H1 (cell line): ENCODE results near the gene AXIN2. TPM values are rescaled to one million over a fixed set of nuclear protein-coding genes. Genes with fewer than 3 reads are reported as not detected.
A peak's percentile ranks its signal among the peaks of the same experiment; 100 is the strongest.

Experiments
- CTCF ChIA-PET: fragments of 300-600 bp; sonication (Branson Sonifier 250); formaldehyde crosslinking; loops from one replicate; lab custom pipeline; 2021; ENCODE audit not compliant: partially characterized antibody; lab: Charles Lee
- POLR2A ChIA-PET: fragments of 300-600 bp; sonication (Branson Sonifier 250); formaldehyde crosslinking; loops from one replicate; lab custom pipeline; 2021; ENCODE audit warnings: inconsistent platforms; ENCODE audit not compliant: partially characterized antibody; lab: Charles Lee
- DNase-seq, 2 experiments: peaks; one replicate each; pipeline versions ENCODE4 v3.0.0 to v3.0.0-alpha.2; 2010 to 2022; ENCODE audit warnings: low spot score in 2 of 2, low read depth in 1 of 2, mixed read lengths in 1 of 2
- FAIRE-seq: peaks from 2 replicates; lab custom pipeline; 2011; peaks lifted over from hg19 to GRCh38; lab: Jason Lieb, UNC
- H2AFZ ChIP-seq: 2 replicates; pipeline ENCODE4 v1.8.1; 2012; ENCODE audit warnings: low read length, inconsistent platforms
- H2AK5ac ChIP-seq: 2 replicates; pipeline ENCODE4 v1.6.1; 2013; ENCODE audit warnings: low read depth, low read length
- H2BK120ac ChIP-seq: replicated peaks from 2 replicates; pipeline ENCODE3; 2013; ENCODE audit warnings: low read depth, low read length, inconsistent platforms
- H2BK12ac ChIP-seq: 2 replicates; pipeline ENCODE4 v1.6.1; 2013; ENCODE audit warnings: low read depth, low read length
- H2BK15ac ChIP-seq: 2 replicates; pipeline ENCODE4 v1.6.1; 2013; ENCODE audit warnings: low read length
- H2BK20ac ChIP-seq: 2 replicates; pipeline ENCODE4 v1.6.1; 2013; ENCODE audit warnings: low read length
- H2BK5ac ChIP-seq: 2 replicates; pipeline ENCODE4 v1.6.1; 2013; ENCODE audit warnings: low read depth, low read length
- H3K14ac ChIP-seq: 2 replicates; pipeline ENCODE4 v1.6.1; 2013; ENCODE audit warnings: inconsistent platforms; ENCODE audit not compliant: insufficient read length
- H3K18ac ChIP-seq: 2 replicates; pipeline ENCODE4 v1.6.1; 2013; ENCODE audit warnings: low read length; ENCODE audit errors: extremely low read depth
- H3K23ac ChIP-seq: 2 replicates; pipeline ENCODE4 v1.6.1; 2013; ENCODE audit warnings: inconsistent platforms; ENCODE audit not compliant: insufficient read length
- H3K23me2 ChIP-seq: 2 replicates; pipeline ENCODE4 v1.6.1; 2013; ENCODE audit warnings: low read depth, low read length
- H3K27ac ChIP-seq: 2 replicates; pipeline ENCODE4 v1.6.1; 2011; ENCODE audit warnings: low read depth, low read length, inconsistent platforms
- H3K27me3 ChIP-seq, 4 experiments: replicated peaks in 1 of 4; 1 replicate in 1 of 4; 2 replicates in 3 of 4; pipeline versions ENCODE4 v1.6.1 to v1.8.1; 2011 to 2013; ENCODE audit warnings: low read length in 3 of 4, mild to moderate bottlenecking in 3 of 4, inconsistent platforms in 2 of 4, mixed read lengths in 2 of 4, moderate library complexity in 1 of 4; ENCODE audit not compliant: control insufficient read depth in 3 of 4, insufficient read depth in 3 of 4; ENCODE audit errors: extremely low read depth in 1 of 4
- H3K36me3 ChIP-seq, 4 experiments: 2 replicates each; pipeline versions ENCODE4 v1.6.1 to v1.8.1; 2011 to 2013; ENCODE audit warnings: mild to moderate bottlenecking in 4 of 4, low read length in 3 of 4, moderate library complexity in 2 of 4, control low read depth in 1 of 4, inconsistent platforms in 1 of 4; ENCODE audit not compliant: insufficient read depth in 4 of 4, control insufficient read depth in 2 of 4
- H3K4ac ChIP-seq: replicated peaks from 2 replicates; pipeline ENCODE3; 2013; ENCODE audit warnings: low read length, low read depth, mixed read lengths, inconsistent platforms; ENCODE audit not compliant: insufficient read length
- H3K4me1 ChIP-seq, 4 experiments: replicated peaks in 1 of 4; 1 replicate in 1 of 4; 2 replicates in 3 of 4; pipeline versions ENCODE4 v1.6.1 to v1.8.1; 2011 to 2013; ENCODE audit warnings: low read length in 3 of 4, inconsistent platforms in 2 of 4, mixed read lengths in 1 of 4; ENCODE audit not compliant: insufficient read depth in 4 of 4, control insufficient read depth in 3 of 4
- H3K4me2 ChIP-seq, 2 experiments: 2 replicates each; pipeline versions ENCODE4 v1.6.1 to v1.8.1; 2011 to 2013; ENCODE audit warnings: low read depth in 2 of 2, low read length in 2 of 2, control low read depth in 1 of 2, inconsistent platforms in 1 of 2, mild to moderate bottlenecking in 1 of 2; ENCODE audit not compliant: insufficient read depth in 1 of 2
- H3K4me3 ChIP-seq, 4 experiments: fragments of 200-600, 300-600 bp in 1 of 4; sonication (generic), shearing (Covaris generic), sonication (Bioruptor Twin) in 1 of 4; 2 replicates each; pipeline versions ENCODE4 v1.5.1 to v1.8.1; 2011 to 2016; ENCODE audit warnings: low read length in 4 of 4, low read depth in 3 of 4, control low read depth in 2 of 4, inconsistent platforms in 2 of 4, mild to moderate bottlenecking in 2 of 4, mixed read lengths in 1 of 4, moderate library complexity in 1 of 4; ENCODE audit not compliant: insufficient read depth in 2 of 4; ENCODE audit errors: extremely low read depth in 1 of 4
- H3K56ac ChIP-seq: replicated peaks from 2 replicates; pipeline ENCODE3; 2013; ENCODE audit warnings: low read depth, mild to moderate bottlenecking, mixed read lengths, low read length, inconsistent platforms; ENCODE audit not compliant: insufficient read length
- H3K79me1 ChIP-seq: 2 replicates; pipeline ENCODE4 v1.6.1; 2013; ENCODE audit warnings: low read depth, low read length, control low read depth
- H3K79me2 ChIP-seq, 2 experiments: 2 replicates each; pipeline versions ENCODE4 v1.6.1 to v1.8.1; 2012 to 2013; ENCODE audit warnings: low read length in 2 of 2, mild to moderate bottlenecking in 2 of 2, inconsistent platforms in 1 of 2; ENCODE audit not compliant: insufficient read depth in 2 of 2, control insufficient read depth in 1 of 2
- H3K9ac ChIP-seq, 4 experiments: replicated peaks in 1 of 4; 1 replicate in 1 of 4; 2 replicates in 3 of 4; pipeline versions ENCODE4 v1.6.1 to v1.8.1; 2011 to 2013; ENCODE audit warnings: low read depth in 3 of 4, low read length in 3 of 4, control low read depth in 2 of 4, mild to moderate bottlenecking in 2 of 4, moderate library complexity in 2 of 4, inconsistent platforms in 1 of 4; ENCODE audit errors: extremely low read depth in 1 of 4
- H3K9me3 ChIP-seq, 2 experiments: 2 replicates each; pipeline versions ENCODE4 v1.6.1 to v1.8.1; 2012 to 2013; ENCODE audit warnings: mild to moderate bottlenecking in 2 of 2, moderate library complexity in 2 of 2, control low read depth in 1 of 2, inconsistent platforms in 1 of 2, low read depth in 1 of 2, low read length in 1 of 2, mixed read lengths in 1 of 2; ENCODE audit not compliant: insufficient read depth in 2 of 2
- H4K20me1 ChIP-seq, 2 experiments: replicated peaks in 1 of 2; 2 replicates each; pipeline versions ENCODE3 to v1.8.1; 2011 to 2013; ENCODE audit warnings: inconsistent platforms in 2 of 2, low read length in 2 of 2, mild to moderate bottlenecking in 1 of 2; ENCODE audit not compliant: insufficient read depth in 2 of 2, control insufficient read depth in 1 of 2
- H4K5ac ChIP-seq: 2 replicates; pipeline ENCODE4 v1.6.1; 2013; ENCODE audit warnings: low read length, low read depth, mixed read lengths, inconsistent platforms; ENCODE audit not compliant: insufficient read length
- H4K8ac ChIP-seq: 2 replicates; pipeline ENCODE4 v1.8.0; 2013; ENCODE audit warnings: mild to moderate bottlenecking, moderate library complexity, low read length, inconsistent platforms; ENCODE audit not compliant: insufficient read depth; ENCODE audit errors: extremely low read depth
- H4K91ac ChIP-seq: replicated peaks from 2 replicates; pipeline ENCODE3; 2013; ENCODE audit warnings: low read length, mixed read lengths, inconsistent platforms; ENCODE audit not compliant: insufficient read length
- CBX5 ChIP-seq: fragments of 300-800, 300-1000 bp; sonication (generic); IDR thresholded peaks from 2 replicates; pipeline ENCODE4 v1.7.1; 2016; ENCODE audit warnings: antibody characterized with exemption, low read length, low read depth
- EP300 ChIP-seq, 2 experiments: IDR thresholded peaks; 1 replicate in 1 of 2; 2 replicates in 1 of 2; pipeline ENCODE4 v1.6.1; 2011 to 2012; ENCODE audit warnings: low read depth in 2 of 2, low read length in 2 of 2, mild to moderate bottlenecking in 2 of 2, borderline replicate concordance in 1 of 2, inconsistent platforms in 1 of 2, moderate library complexity in 1 of 2
- NRF1 ChIP-seq: IDR thresholded peaks from 2 replicates; pipeline ENCODE4 v1.6.1; 2011; ENCODE audit warnings: mild to moderate bottlenecking, low read depth, low read length, improper control_type of control experiment
- PHF8 ChIP-seq: fragments of 200-600 bp; sonication (generic); conservative IDR thresholded peaks from 2 replicates; pipeline ENCODE4 v1.7.1; 2012; ENCODE audit warnings: low read depth, mild to moderate bottlenecking, inconsistent platforms, low read length, moderate library complexity
- RAD21 ChIP-seq, 2 experiments: IDR thresholded peaks in 1 of 2; conservative IDR thresholded peaks in 1 of 2; 2 replicates each; pipeline ENCODE4 v1.6.1; 2011; ENCODE audit warnings: low read depth in 2 of 2, low read length in 2 of 2, improper control_type of control experiment in 1 of 2, inconsistent platforms in 1 of 2, mild to moderate bottlenecking in 1 of 2, moderate library complexity in 1 of 2
- RBBP5 ChIP-seq: IDR thresholded peaks from 2 replicates; pipeline ENCODE4 v1.7.1; 2012; ENCODE audit warnings: low read depth, mild to moderate bottlenecking, inconsistent platforms, low read length, moderate library complexity, borderline replicate concordance
- SUZ12 ChIP-seq: fragments of 200-600 bp; sonication (generic); IDR thresholded peaks from 2 replicates; pipeline ENCODE4 v1.6.1; 2012; ENCODE audit warnings: mild to moderate bottlenecking, inconsistent platforms, low read length, moderate library complexity, mixed read lengths
- WGBS, 2 experiments: shearing (Covaris generic) in 1 of 2; methylation state at CpG; one replicate each; pipeline versions ENCODE4 v1.1.6 to v1.1.7; 2013 to 2015; ENCODE audit warnings: low lambda C conversion rate in 2 of 2, mixed read lengths in 2 of 2, inconsistent platforms in 1 of 2, low coverage in 1 of 2, missing lambda C conversion rate in 1 of 2; ENCODE audit not compliant: insufficient replicate concordance in 2 of 2, insufficient coverage in 1 of 2, insufficient read length in 1 of 2; ENCODE audit errors: extremely low coverage in 1 of 2, missing lambda C conversion rate in 1 of 2; 5-methylcytosine and 5-hydroxymethylcytosine counted together
- polyA plus RNA-seq, 7 experiments: library from polyadenylated mRNA; depleted of rRNA in 3 of 7; stranded (reverse) in 5 of 7; unstranded in 2 of 7; fragments of >200 nt in 5 of 7; fragments of 200-250 nt in 2 of 7; gene quantifications; 1 replicate in 5 of 7; 2 replicates in 1 of 7; 4 replicates in 1 of 7; pipeline versions ENCODE4 v1.2.1 to v1.2.3, GENCODE V29; 2011 to 2013; ENCODE audit warnings: missing spikeins in 2 of 7, mixed read lengths in 2 of 7
- total RNA-seq: library from RNA; stranded (reverse); fragmentation: NEBNext Ultra II Directional; extraction: Animal tissue kit (Norgen Biotek cat#: 25700); gene quantifications from 2 replicates; pipeline ENCODE4 v1.2.1, GENCODE V29; 2021

Gene AXIN2
- total and polyA plus RNA-seq, 2 of the 8 experiments (the other 6 are each of a cell fraction or from before 2014, with no cell fraction given), result 17.7 to 33.4 TPM

- ChIA-PET CTCF (interaction anchor here (1.1 to 7.4 kb wide), 2 partner anchors 12 to 98 kb away, joined by 3 to 62 read pairs; no protein-coding TSS in a partner anchor), POLR2A (interaction anchor here (1.2 kb wide), 1 partner anchor 30 kb away, joined by 5 read pairs; no protein-coding TSS in a partner anchor)
- Histone ChIP-seq H2BK120ac (no peak overlapping the region), H3K9ac (no peak overlapping the region; a peak in 1 of 7 replicates), H3K36me3 (peaks cover 0 to 36% (median 17%) of the 10 kb centered on the region in 4 experiments; a peak in 6 of 8 replicates), H3K27me3 (peaks cover 0 to 2% (median 0%) of the 10 kb centered on the region in 4 experiments; a peak in 2 of 7 replicates), H2AFZ (no peak overlapping the region), H3K79me1 (peaks cover 32% of the 10 kb centered on the region), H4K5ac (no peak overlapping the region), H3K56ac (no peak overlapping the region), H3K27ac (no peak overlapping the region), H3K4me2 (peak overlapping the region in 1 of 2 experiments; percentile 6; a peak in 2 of 4 replicates), H2BK5ac (no peak overlapping the region), H2BK15ac (no peak overlapping the region), H3K9me3 (no peaks in the 10 kb centered on the region), H3K23me2 (peaks cover 2% of the 10 kb centered on the region), H3K23ac (no peak overlapping the region), H3K4me1 (peaks cover 21 to 30% (median 30%) of the 10 kb centered on the region in 4 experiments), H4K8ac (no peak overlapping the region), H3K18ac (no peak overlapping the region), H3K79me2 (peaks cover 0 to 61% of the 10 kb centered on the region in 2 experiments), H3K4me3 (no peak overlapping the region; a peak in 1 of 8 replicates), H2BK20ac (no peak overlapping the region), H4K91ac (no peak overlapping the region), H2AK5ac (no peak overlapping the region), H2BK12ac (no peak overlapping the region), H4K20me1 (peaks cover 34 to 62% of the 10 kb centered on the region in 2 experiments), H3K4ac (no peak overlapping the region), H3K14ac (no peak overlapping the region)
- DNase-seq (no peak), FAIRE-seq (no peak)
- TF ChIP-seq RAD21 (IDR thresholded peaks at IDR 0.05 in 1 of 2, conservative IDR thresholded peaks at IDR 0.05 in 1 of 2; ENCODE audit: low read depth in 2 of 2, low read length in 2 of 2) (0 out of 4 replicates have a peak, but pooled peaks of 1 of the 2 experiments have one; percentile 3), PHF8 (no peak), RBBP5 (no peak), EP300 (IDR thresholded peaks at IDR 0.05; ENCODE audit: borderline replicate concordance in 1 of 2, low read depth in 2 of 2, low read length in 2 of 2) (no peak), CBX5 (no peak), SUZ12 (no peak), NRF1 (no peak)
- 59% methylated on average over 10 of the region's 10 CpGs; no CpG with 5 or more reads in 1 of the 2 experiments for WGBS, 2 experiments
Measured at GRCh38 chr17:65553646-65554552, 7.5 kb downstream of the AXIN2 start.
